Measurements from ENCODE around the gene BCS1L. TPM values are rescaled to one million over a fixed set of nuclear protein-coding genes. Genes with fewer than 3 reads are reported as not detected.

BCS1L gene
- total and polyA plus RNA-seq, 2 of the 13 experiments (the other 11 are each of a cell fraction or from before 2014, with no cell fraction given), result 48.9 to 76.0 TPM

DNA sequence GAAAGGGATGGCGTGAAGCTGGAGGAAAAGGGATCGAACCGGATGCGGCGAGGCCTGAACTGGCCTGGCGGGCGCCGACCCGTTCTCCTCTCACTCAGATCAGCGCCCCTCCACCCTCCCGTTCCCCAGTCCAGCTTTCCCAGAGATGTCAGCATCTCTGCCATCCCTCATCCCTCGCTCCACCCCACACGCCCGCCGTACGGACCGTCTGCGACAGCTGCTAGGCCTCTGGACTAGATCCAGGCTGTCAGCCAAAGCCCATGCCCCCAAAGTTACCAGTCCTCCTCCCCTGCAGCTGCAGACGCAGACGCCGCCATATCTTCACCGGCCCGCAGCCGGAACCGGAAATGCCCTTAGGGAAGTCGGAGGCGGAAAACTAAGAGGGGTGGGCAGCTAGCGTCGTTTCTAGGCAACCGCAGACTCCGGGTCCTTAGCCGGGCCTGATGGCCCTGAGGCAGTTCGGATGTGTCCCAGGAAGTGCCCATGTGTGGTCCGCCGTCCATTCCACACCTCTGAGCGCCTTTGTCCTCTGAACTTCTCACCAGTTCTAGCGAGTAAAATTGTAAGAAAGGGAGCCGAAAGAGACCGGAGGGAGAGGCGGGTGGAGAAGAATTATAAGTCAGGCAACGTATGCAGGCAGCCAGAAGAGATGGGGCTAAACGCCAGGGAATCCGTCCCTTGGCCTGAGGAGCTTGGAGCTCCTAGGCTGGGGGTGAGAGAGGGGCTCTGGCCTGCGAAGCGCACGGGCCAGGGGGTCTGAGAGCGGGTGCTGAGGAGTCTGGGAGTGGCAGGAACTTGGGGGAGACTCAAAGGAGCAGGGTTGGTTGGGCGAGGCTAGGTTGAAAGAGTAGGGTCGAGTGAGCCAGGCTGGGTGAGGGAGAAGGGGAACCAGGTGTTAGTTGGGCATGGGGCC lies 12.4 kb downstream of the BCS1L start, which contains the start of the genes RNF25 and STK36 (continued):
- TF ChIP-seq, protein P1, sequence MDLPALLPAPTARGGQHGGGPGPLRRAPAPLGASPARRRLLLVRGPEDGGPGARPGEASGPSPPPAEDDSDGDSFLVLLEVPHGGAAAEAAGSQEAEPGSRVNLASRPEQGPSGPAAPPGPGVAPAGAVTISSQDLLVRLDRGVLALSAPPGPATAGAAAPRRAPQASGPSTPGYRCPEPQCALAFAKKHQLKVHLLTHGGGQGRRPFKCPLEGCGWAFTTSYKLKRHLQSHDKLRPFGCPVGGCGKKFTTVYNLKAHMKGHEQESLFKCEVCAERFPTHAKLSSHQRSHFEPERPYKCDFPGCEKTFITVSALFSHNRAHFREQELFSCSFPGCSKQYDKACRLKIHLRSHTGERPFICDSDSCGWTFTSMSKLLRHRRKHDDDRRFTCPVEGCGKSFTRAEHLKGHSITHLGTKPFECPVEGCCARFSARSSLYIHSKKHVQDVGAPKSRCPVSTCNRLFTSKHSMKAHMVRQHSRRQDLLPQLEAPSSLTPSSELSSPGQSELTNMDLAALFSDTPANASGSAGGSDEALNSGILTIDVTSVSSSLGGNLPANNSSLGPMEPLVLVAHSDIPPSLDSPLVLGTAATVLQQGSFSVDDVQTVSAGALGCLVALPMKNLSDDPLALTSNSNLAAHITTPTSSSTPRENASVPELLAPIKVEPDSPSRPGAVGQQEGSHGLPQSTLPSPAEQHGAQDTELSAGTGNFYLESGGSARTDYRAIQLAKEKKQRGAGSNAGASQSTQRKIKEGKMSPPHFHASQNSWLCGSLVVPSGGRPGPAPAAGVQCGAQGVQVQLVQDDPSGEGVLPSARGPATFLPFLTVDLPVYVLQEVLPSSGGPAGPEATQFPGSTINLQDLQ (CRISPR knock-in tag; IDR thresholded peaks at IDR 0.05), result no peak
- no peak for TF ChIP-seq ZNF260 (CRISPR knock-in tag; IDR thresholded peaks at IDR 0.05; ENCODE audit: borderline replicate concordance, low read depth)
- no peak for TF ChIP-seq CREB1 (IDR thresholded peaks at IDR 0.05)
- no peak; the same call in 1 of the 2 replicates for TF ChIP-seq CREB1 (CRISPR knock-in tag; IDR thresholded peaks at IDR 0.05)
- TF ChIP-seq, protein P2, sequence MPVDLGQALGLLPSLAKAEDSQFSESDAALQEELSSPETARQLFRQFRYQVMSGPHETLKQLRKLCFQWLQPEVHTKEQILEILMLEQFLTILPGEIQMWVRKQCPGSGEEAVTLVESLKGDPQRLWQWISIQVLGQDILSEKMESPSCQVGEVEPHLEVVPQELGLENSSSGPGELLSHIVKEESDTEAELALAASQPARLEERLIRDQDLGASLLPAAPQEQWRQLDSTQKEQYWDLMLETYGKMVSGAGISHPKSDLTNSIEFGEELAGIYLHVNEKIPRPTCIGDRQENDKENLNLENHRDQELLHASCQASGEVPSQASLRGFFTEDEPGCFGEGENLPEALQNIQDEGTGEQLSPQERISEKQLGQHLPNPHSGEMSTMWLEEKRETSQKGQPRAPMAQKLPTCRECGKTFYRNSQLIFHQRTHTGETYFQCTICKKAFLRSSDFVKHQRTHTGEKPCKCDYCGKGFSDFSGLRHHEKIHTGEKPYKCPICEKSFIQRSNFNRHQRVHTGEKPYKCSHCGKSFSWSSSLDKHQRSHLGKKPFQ (CRISPR knock-in tag; IDR thresholded peaks at IDR 0.05; ENCODE audit: insufficient replicate concordance), result no peak
- peak; percentile 79; the same call in 1 of the 2 replicates for TF ChIP-seq HOXA3 (CRISPR knock-in tag; IDR thresholded peaks at IDR 0.05)
- no peak; the same call in 1 of the 2 replicates for TF ChIP-seq ZNF33B (CRISPR knock-in tag; IDR thresholded peaks at IDR 0.05)
- TF ChIP-seq HMGA1 (CRISPR knock-in tag; conservative IDR thresholded peaks at IDR 0.05), result no peak
- peak; percentile 99 for TF ChIP-seq GABPB1 (CRISPR knock-in tag; IDR thresholded peaks at IDR 0.05)
- TF ChIP-seq CBX1 (IDR thresholded peaks at IDR 0.05; ENCODE audit: low read depth), result no peak
- no peak for TF ChIP-seq GPN1 (CRISPR knock-in tag; IDR thresholded peaks at IDR 0.05; ENCODE audit: borderline replicate concordance)
- 0 out of 2 replicates have a peak, but pooled peaks have one; percentile 7 for TF ChIP-seq ZNF121 (CRISPR knock-in tag; IDR thresholded peaks at IDR 0.05)
- 0 out of 2 replicates have a peak, but pooled peaks have one; percentile 10 for TF ChIP-seq ZMAT3 (CRISPR knock-in tag; conservative IDR thresholded peaks at IDR 0.05)
- peak; percentile 63; the same call in 1 of the 2 replicates for TF ChIP-seq RXRA (CRISPR knock-in tag; IDR thresholded peaks at IDR 0.05)
- TF ChIP-seq RXRB (CRISPR knock-in tag; IDR thresholded peaks at IDR 0.05; ENCODE audit: borderline replicate concordance), result peak; percentile 29
- peak; percentile 94 for TF ChIP-seq ELF1 (CRISPR knock-in tag; IDR thresholded peaks at IDR 0.05)
- TF ChIP-seq, protein P3, sequence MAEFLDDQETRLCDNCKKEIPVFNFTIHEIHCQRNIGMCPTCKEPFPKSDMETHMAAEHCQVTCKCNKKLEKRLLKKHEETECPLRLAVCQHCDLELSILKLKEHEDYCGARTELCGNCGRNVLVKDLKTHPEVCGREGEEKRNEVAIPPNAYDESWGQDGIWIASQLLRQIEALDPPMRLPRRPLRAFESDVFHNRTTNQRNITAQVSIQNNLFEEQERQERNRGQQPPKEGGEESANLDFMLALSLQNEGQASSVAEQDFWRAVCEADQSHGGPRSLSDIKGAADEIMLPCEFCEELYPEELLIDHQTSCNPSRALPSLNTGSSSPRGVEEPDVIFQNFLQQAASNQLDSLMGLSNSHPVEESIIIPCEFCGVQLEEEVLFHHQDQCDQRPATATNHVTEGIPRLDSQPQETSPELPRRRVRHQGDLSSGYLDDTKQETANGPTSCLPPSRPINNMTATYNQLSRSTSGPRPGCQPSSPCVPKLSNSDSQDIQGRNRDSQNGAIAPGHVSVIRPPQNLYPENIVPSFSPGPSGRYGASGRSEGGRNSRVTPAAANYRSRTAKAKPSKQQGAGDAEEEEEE (CRISPR knock-in tag; IDR thresholded peaks at IDR 0.05; ENCODE audit: borderline replicate concordance), result 0 out of 2 replicates have a peak, but pooled peaks have one; percentile 73
- 0 out of 2 replicates have a peak, but pooled peaks have one; percentile 44 for TF ChIP-seq RNF2 (conservative IDR thresholded peaks at IDR 0.05; ENCODE audit: low read depth)
- TF ChIP-seq, protein P4, sequence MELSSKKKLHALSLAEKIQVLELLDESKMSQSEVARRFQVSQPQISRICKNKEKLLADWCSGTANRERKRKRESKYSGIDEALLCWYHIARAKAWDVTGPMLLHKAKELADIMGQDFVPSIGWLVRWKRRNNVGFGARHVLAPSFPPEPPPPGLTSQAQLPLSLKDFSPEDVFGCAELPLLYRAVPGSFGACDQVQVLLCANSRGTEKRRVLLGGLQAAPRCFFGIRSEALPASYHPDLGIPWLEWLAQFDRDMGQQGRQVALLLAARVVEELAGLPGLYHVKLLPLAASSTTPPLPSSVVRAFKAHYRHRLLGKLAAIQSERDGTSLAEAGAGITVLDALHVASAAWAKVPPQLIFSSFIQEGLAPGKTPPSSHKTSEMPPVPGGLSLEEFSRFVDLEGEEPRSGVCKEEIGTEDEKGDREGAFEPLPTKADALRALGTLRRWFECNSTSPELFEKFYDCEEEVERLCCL (CRISPR knock-in tag; IDR thresholded peaks at IDR 0.05; ENCODE audit: borderline replicate concordance), result no peak; the same call in 1 of the 2 replicates
- no peak for TF ChIP-seq GTF2F1 (IDR thresholded peaks at IDR 0.05; ENCODE audit: low read length)
- no peak; the same call in 1 of the 2 replicates for TF ChIP-seq NFKBIZ (CRISPR knock-in tag; IDR thresholded peaks at IDR 0.05)
- 0 out of 2 replicates have a peak, but pooled peaks have one; percentile 40 for TF ChIP-seq IRX3 (CRISPR knock-in tag; IDR thresholded peaks at IDR 0.05; ENCODE audit: borderline replicate concordance, low read depth)
- TF ChIP-seq NFATC3 (CRISPR knock-in tag; IDR thresholded peaks at IDR 0.05), result no peak

Data from HepG2 (cell line).